ENCODE data around the gene PPP5C.
"Not testable (repeated sequence)": the region's sequence is repeated elsewhere in the genome, so short reads cannot be mapped to it uniquely, and the experiment has no call there.

PPP5C gene

GRCh38 chr19:46388311-46389095 lies 41.6 kb downstream of the PPP5C start:
- H3K9me3 ChIP-seq (ENCODE audit: control insufficient read depth, insufficient read depth, low read length) = no peaks in the 10 kb centered on the region
- H3K4me1 ChIP-seq (ENCODE audit: control insufficient read depth, insufficient read depth, low read length) = no peaks in the 10 kb centered on the region
- H3K4me3 ChIP-seq (ENCODE audit: low read depth, low read length) = no peak overlapping the region
- H3K27me3 ChIP-seq (ENCODE audit: control insufficient read depth, insufficient read depth, low read length) = no peaks in the 10 kb centered on the region
- no peak overlapping the region for H3K27ac ChIP-seq (ENCODE audit: low read depth, low read length)
- H3K36me3 ChIP-seq (ENCODE audit: control insufficient read depth, insufficient read depth, low read length) = peaks cover 85% of the 10 kb centered on the region
- H3K9ac ChIP-seq (ENCODE audit: low read depth, low read length) = no peak overlapping the region

DNA sequence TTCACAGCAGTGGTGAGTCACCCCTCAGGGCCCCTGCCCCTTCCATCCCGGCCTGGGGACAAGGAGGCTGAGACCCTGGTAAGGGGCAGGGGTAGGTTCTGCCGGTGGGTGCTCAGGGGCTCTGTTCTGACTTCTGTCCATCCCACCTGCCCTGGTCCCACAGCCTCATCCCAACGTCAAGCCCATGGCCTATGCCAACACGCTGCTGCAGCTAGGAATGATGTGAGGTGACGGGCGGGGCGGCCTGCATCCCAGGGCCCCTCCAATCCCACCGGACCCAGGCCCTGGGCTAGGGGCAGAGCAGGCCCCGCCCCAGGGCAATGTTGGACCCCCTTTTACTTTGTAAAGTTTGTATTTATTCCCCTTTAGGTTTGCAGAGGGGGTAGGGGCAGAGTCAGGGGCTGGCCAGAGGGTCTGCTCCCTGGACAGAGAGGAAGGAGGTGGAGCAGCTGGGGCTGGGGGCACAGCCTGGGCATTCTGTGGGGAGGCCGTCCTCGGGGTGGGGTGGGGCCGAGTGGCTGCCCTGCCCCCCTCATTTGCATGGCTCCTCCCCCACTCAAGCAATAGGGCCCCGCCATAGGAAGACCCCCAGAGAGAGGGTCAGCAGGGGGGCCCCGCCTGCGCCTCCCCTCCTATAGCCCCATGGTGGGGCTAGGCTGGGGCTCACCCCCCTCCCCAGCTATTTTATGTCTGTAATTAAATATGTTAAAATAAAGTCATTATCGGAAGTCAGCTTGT lies 43.4 kb downstream of the PPP5C start:
- no peak overlapping the region for H3K9ac ChIP-seq (ENCODE audit: low read depth, low read length)
- no peaks in the 10 kb centered on the region for H3K9me3 ChIP-seq (ENCODE audit: control insufficient read depth, insufficient read depth, low read length)
- H3K27ac ChIP-seq (ENCODE audit: low read depth, low read length) = no peak overlapping the region
- no peaks in the 10 kb centered on the region for H3K27me3 ChIP-seq (ENCODE audit: control insufficient read depth, insufficient read depth, low read length)
- no peaks in the 10 kb centered on the region for H3K4me1 ChIP-seq (ENCODE audit: control insufficient read depth, insufficient read depth, low read length)
- peaks cover 67% of the 10 kb centered on the region for H3K36me3 ChIP-seq (ENCODE audit: control insufficient read depth, insufficient read depth, low read length)
- H3K4me3 ChIP-seq (ENCODE audit: low read depth, low read length) = no peak overlapping the region

DNA sequence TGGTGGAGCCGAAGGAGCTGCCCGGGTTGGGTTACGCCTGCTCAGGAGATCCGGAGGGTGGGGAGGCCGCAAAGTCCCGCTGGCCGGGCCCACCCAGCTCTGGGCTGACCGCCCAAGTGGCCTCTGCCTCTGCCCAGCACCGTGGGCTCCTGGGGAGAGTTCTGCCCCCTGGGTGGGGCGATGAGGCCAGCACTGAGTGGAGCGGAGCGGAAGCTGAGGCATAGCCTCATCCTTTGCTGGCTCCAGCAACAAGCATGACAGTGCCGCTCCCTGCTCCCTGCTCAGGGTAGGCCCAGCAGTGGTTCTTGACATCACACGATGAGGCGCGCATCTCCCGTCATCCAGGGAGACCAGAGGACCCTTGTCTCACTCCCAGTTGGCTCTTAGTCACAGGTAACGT lies 44.0 kb downstream of the PPP5C start:
- Histone ChIP-seq H3K4me1 (ENCODE audit: control insufficient read depth, insufficient read depth, low read length) (no peaks in the 10 kb centered on the region), H3K9me3 (ENCODE audit: control insufficient read depth, insufficient read depth, low read length) (no peaks in the 10 kb centered on the region), H3K9ac (ENCODE audit: low read depth, low read length) (no peak overlapping the region), H3K27me3 (ENCODE audit: control insufficient read depth, insufficient read depth, low read length) (no peaks in the 10 kb centered on the region), H3K27ac (ENCODE audit: low read depth, low read length) (no peak overlapping the region), H3K36me3 (ENCODE audit: control insufficient read depth, insufficient read depth, low read length) (peaks cover 67% of the 10 kb centered on the region), H3K4me3 (ENCODE audit: low read depth, low read length) (no peak overlapping the region)

- H3K27me3 ChIP-seq (ENCODE audit: control insufficient read depth, insufficient read depth, low read length) = no peaks in the 10 kb centered on the region
- H3K4me3 ChIP-seq (ENCODE audit: low read depth, low read length) = no peak overlapping the region
- no peak overlapping the region for H3K9ac ChIP-seq (ENCODE audit: low read depth, low read length)
- no peaks in the 10 kb centered on the region for H3K9me3 ChIP-seq (ENCODE audit: control insufficient read depth, insufficient read depth, low read length)
- no peaks in the 10 kb centered on the region for H3K4me1 ChIP-seq (ENCODE audit: control insufficient read depth, insufficient read depth, low read length)
- no peak overlapping the region for H3K27ac ChIP-seq (ENCODE audit: low read depth, low read length)
- H3K36me3 ChIP-seq (ENCODE audit: control insufficient read depth, insufficient read depth, low read length) = peaks cover 63% of the 10 kb centered on the region
These were observed 44.7 kb downstream of the PPP5C start for GRCh38 chr19:46391296-46392251.

- Histone ChIP-seq H3K27me3 (ENCODE audit: control insufficient read depth, insufficient read depth, low read length) (no peaks in the 10 kb centered on the region), H3K27ac (ENCODE audit: low read depth, low read length) (no peak overlapping the region), H3K9ac (ENCODE audit: low read depth, low read length) (no peak overlapping the region), H3K4me1 (ENCODE audit: control insufficient read depth, insufficient read depth, low read length) (no peaks in the 10 kb centered on the region), H3K9me3 (ENCODE audit: control insufficient read depth, insufficient read depth, low read length) (no peaks in the 10 kb centered on the region), H3K4me3 (ENCODE audit: low read depth, low read length) (no peak overlapping the region), H3K36me3 (ENCODE audit: control insufficient read depth, insufficient read depth, low read length) (peaks cover 55% of the 10 kb centered on the region)
These were observed 45.4 kb downstream of the PPP5C start for GRCh38 chr19:46392252-46392801.

GRCh38 chr19:46392837-46393236 lies 46.0 kb downstream of the PPP5C start:
- no peaks in the 10 kb centered on the region for H3K27me3 ChIP-seq (ENCODE audit: control insufficient read depth, insufficient read depth, low read length)
- no peak overlapping the region for H3K27ac ChIP-seq (ENCODE audit: low read depth, low read length)
- H3K4me1 ChIP-seq (ENCODE audit: control insufficient read depth, insufficient read depth, low read length) = no peaks in the 10 kb centered on the region
- H3K9ac ChIP-seq (ENCODE audit: low read depth, low read length) = no peak overlapping the region
- H3K36me3 ChIP-seq (ENCODE audit: control insufficient read depth, insufficient read depth, low read length) = peaks cover 50% of the 10 kb centered on the region
- no peaks in the 10 kb centered on the region for H3K9me3 ChIP-seq (ENCODE audit: control insufficient read depth, insufficient read depth, low read length)
- no peak overlapping the region for H3K4me3 ChIP-seq (ENCODE audit: low read depth, low read length)

GRCh38 chr19:46393456-46394401 lies 46.8 kb downstream of the PPP5C start:
- H3K4me3 ChIP-seq (ENCODE audit: low read depth, low read length) = no peak overlapping the region
- no peaks in the 10 kb centered on the region for H3K4me1 ChIP-seq (ENCODE audit: control insufficient read depth, insufficient read depth, low read length)
- H3K9me3 ChIP-seq (ENCODE audit: control insufficient read depth, insufficient read depth, low read length) = no peaks in the 10 kb centered on the region
- H3K27me3 ChIP-seq (ENCODE audit: control insufficient read depth, insufficient read depth, low read length) = no peaks in the 10 kb centered on the region
- no peak overlapping the region for H3K27ac ChIP-seq (ENCODE audit: low read depth, low read length)
- H3K9ac ChIP-seq (ENCODE audit: low read depth, low read length) = no peak overlapping the region
- peaks cover 41% of the 10 kb centered on the region for H3K36me3 ChIP-seq (ENCODE audit: control insufficient read depth, insufficient read depth, low read length)

DNA sequence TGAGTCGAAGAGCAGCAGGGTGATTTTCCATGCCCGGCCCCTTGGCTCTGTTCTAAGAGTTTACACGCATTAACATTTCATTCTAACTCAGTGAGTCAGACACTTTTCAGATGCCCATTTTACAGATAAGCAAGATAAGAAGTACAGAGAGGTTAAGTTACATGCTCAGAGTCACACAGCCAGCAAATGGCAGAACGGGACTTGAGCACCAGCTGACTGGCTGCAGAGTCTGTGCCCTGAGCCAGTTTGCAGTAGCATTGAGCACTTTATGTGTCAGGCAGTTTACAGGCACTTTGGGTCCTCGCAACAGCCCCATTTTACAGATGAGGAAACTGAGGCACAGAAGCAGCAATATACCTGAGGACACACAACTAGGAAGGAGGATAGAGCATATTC lies 47.5 kb downstream of the PPP5C start:
- Histone ChIP-seq H3K9ac (ENCODE audit: low read depth, low read length) (no peak overlapping the region), H3K4me1 (ENCODE audit: control insufficient read depth, insufficient read depth, low read length) (no peaks in the 10 kb centered on the region), H3K27ac (ENCODE audit: low read depth, low read length) (no peak overlapping the region), H3K27me3 (ENCODE audit: control insufficient read depth, insufficient read depth, low read length) (no peaks in the 10 kb centered on the region), H3K36me3 (ENCODE audit: control insufficient read depth, insufficient read depth, low read length) (peaks cover 35% of the 10 kb centered on the region), H3K4me3 (ENCODE audit: low read depth, low read length) (no peak overlapping the region), H3K9me3 (ENCODE audit: control insufficient read depth, insufficient read depth, low read length) (no peaks in the 10 kb centered on the region)

GRCh38 chr19:46397801-46398479 lies 51.1 kb downstream of the PPP5C start:
- H3K9me3 ChIP-seq (ENCODE audit: control insufficient read depth, insufficient read depth, low read length); H3K27ac ChIP-seq (ENCODE audit: low read depth, low read length); H3K4me3 ChIP-seq (ENCODE audit: low read depth, low read length); H3K9ac ChIP-seq (ENCODE audit: low read depth, low read length); H3K36me3 ChIP-seq (ENCODE audit: control insufficient read depth, insufficient read depth, low read length); H3K4me1 ChIP-seq (ENCODE audit: control insufficient read depth, insufficient read depth, low read length); H3K27me3 ChIP-seq (ENCODE audit: control insufficient read depth, insufficient read depth, low read length): not testable (repeated sequence)
